Heart right ventricle (tissue), 16 donors: ENCODE measurements around the gene GTPBP4. TPM values are rescaled to one million over a fixed set of nuclear protein-coding genes. Genes with fewer than 3 reads are reported as not detected.
A peak's percentile ranks its signal among the peaks of the same experiment; 100 is the strongest.

Experiments
- ATAC-seq, 8 donors: fragments of 200-7000 bp; cut with Tn5 transposase; one replicate each; pipeline ENCODE4 v1.9.1; 2020; ENCODE audit warnings: mild to moderate bottlenecking in 8 of 8, moderate library complexity in 8 of 8, moderate number of reproducible peaks in 1 of 8
- DNase-seq, 2 donors: peaks; one replicate each; pipeline ENCODE4 v3.0.0-alpha.2; 2020
- H3K27ac ChIP-seq, 10 donors: fragments of 200-600 bp; sonication (generic) in 2 of 10; one replicate each; pipeline versions ENCODE4 v1.5.0 to v1.8.0; 2020 to 2022; ENCODE audit warnings: mild to moderate bottlenecking in 3 of 10
- H3K27me3 ChIP-seq, 7 donors: fragments of 200-600 bp; one replicate each; pipeline ENCODE4 v1.8.0; 2021 to 2022; ENCODE audit warnings: mild to moderate bottlenecking in 2 of 7
- H3K36me3 ChIP-seq, 9 donors: fragments of 200-600 bp; sonication (generic) in 1 of 9; one replicate each; pipeline versions ENCODE4 v1.5.0 to v1.8.0; 2020 to 2022; ENCODE audit warnings: mild to moderate bottlenecking in 2 of 9
- H3K4me1 ChIP-seq, 9 donors: fragments of 200-600 bp; sonication (generic) in 1 of 9; one replicate each; pipeline versions ENCODE4 v1.5.0 to v1.8.0; 2020 to 2022; ENCODE audit warnings: mild to moderate bottlenecking in 4 of 9
- H3K4me3 ChIP-seq, 10 donors: fragments of 200-600 bp; sonication (generic) in 2 of 10; one replicate each; pipeline versions ENCODE4 v1.5.0 to v1.8.0; 2020 to 2022; ENCODE audit warnings: mild to moderate bottlenecking in 7 of 10, moderate library complexity in 2 of 10
- H3K9me3 ChIP-seq, 11 donors: fragments of 200-600 bp in 10 of 11; sonication (generic) in 2 of 11; one replicate each; pipeline versions ENCODE4 v1.5.0 to v1.8.0; 2013 to 2022; ENCODE audit warnings: mild to moderate bottlenecking in 2 of 11, control low read depth in 1 of 11, moderate library complexity in 1 of 11
- CTCF ChIP-seq, 9 donors: fragments of 200-600 bp; sonication (generic) in 2 of 9; IDR thresholded peaks; one replicate each; pipeline versions ENCODE4 v1.5.0 to v1.8.0; 2021 to 2022; ENCODE audit warnings: antibody characterized with exemption in 9 of 9, mild to moderate bottlenecking in 5 of 9, moderate library complexity in 1 of 9
- WGBS, 2 donors: extraction: QIAGEN DNeasy Blood & Tissue Kit; methylation state at CpG; one replicate each; pipeline ENCODE4 v1.1.7; 2013; ENCODE audit warnings: inconsistent platforms in 1 of 2; 5-methylcytosine and 5-hydroxymethylcytosine counted together
- intact Hi-C, 10 donors: fragments of 100-400 bp; cut with DNase I; formaldehyde crosslinking; loops; one replicate each; pipeline versions ENCODE4 v1.11.1 to v1.14.2; 2022
- polyA plus RNA-seq, 2 donors: library from polyadenylated mRNA; stranded (reverse); fragments of 200-250 nt; gene quantifications; one replicate each; pipeline ENCODE4 v1.2.3, GENCODE V29; 2013
- total RNA-seq, 10 donors: library from RNA; stranded (reverse); fragmentation: NEBNext Ultra II Directional in 3 of 10; extraction: Animal tissue kit (Norgen Biotek cat#: 25700) in 3 of 10; gene quantifications; one replicate each; pipeline versions ENCODE4 v1.2.1 to v1.2.4, GENCODE V29; 2021 to 2023
- donor health status: Arrhythmogenic right ventricular cardiomyopathy.
- donor health status: ischemic (EF 13 %, LVEDD 7.1; RV severe dilation, severe dysfunction).
- donor health status: healthy with polysubstance abuse.
- donor health status: DM: no; HTN: yes; CAD: no.
- donor health status: DM: no; HTN: no; CAD: no.
- donor health status: ischemic (EF 25% LVEDD 6.9; RV normal size, moderate dysfunction).
- donor health status: ischemic (EF 25% LVEDD 5.7; RV mildly dilated, moderate dysfunction).
- donor health status: healthy.
- donor health status: DM: yes; HTN: yes; CAD: no.
- donor health status: Ischemic cardiomyopathy.
- donor health status: ischemic (EF 35%, LVEDD 5.7; RV mildly dilated, moderate dysfunction).
- donor health status: nonischemic (EF 11% LVEDD 7.7; RV severe dilation, severe dysfunction).
- donor health status: DM: yes; HTN: yes; CAD: no.
- donor health status: PGD.
- donor health status: ischemic (EF 29% LVEDD 5.4; RV normal size, mild dysfunction).
- donor health status: nonischemic (EF 23%, LVEDD 6.1; RV moderate dilation, normal function).

GTPBP4 gene
- total and polyA plus RNA-seq, 12 donors: 13.0 to 44.9 (median 29.4) TPM

- DNase-seq: no peak
- ATAC-seq: peak in 1 of 8 donors; percentile 14
- H3K4me1 ChIP-seq: peaks cover 0 to 8% (median 0%) of the 10 kb centered on the region in 9 donors
- no peaks in the 10 kb centered on the region for H3K27me3 ChIP-seq
- no peak overlapping the region for H3K4me3 ChIP-seq
- intact Hi-C loops: no loop called here
- WGBS, 2 donors: 89 to 93% methylated on average over 12 of the region's 12 CpGs
- no peaks in the 10 kb centered on the region for H3K9me3 ChIP-seq
- peaks cover 0 to 14% (median 0%) of the 10 kb centered on the region in 9 donors for H3K36me3 ChIP-seq
- no peak for TF ChIP-seq CTCF (IDR thresholded peaks at IDR 0.05)
- H3K27ac ChIP-seq: no peak overlapping the region
Measured at GRCh38 chr10:1024103-1024502, 35.9 kb downstream of the GTPBP4 start.

- Histone ChIP-seq H3K27ac (peak within 1 kb of the TSS in 7 of 10 donors; percentile 8 to 78 (median 62)), H3K4me1 (peaks cover 0 to 8% (median 0%) of the 10 kb centered on the region in 9 donors), H3K9me3 (no peaks in the 10 kb centered on the region), H3K27me3 (no peaks in the 10 kb centered on the region), H3K36me3 (no peaks in the 10 kb centered on the region), H3K4me3 (no peak within 1 kb of the TSS)
- WGBS, 2 donors: 46 to 68% methylated on average over 1 of the region's 1 CpG
- ATAC-seq (no peak), DNase-seq (no peak)
- intact Hi-C loops: no loop called here
- no peak for TF ChIP-seq CTCF (IDR thresholded peaks at IDR 0.05)
Measured at GRCh38 chr10:1025683-1026082, 37.4 kb downstream of the GTPBP4 start, which contains the start of gene IDI2. Gene IDI2 (minus strand): TSS chr10:1025859. CDS start chr10:1024723, 1,136 bp downstream.

- no peaks in the 10 kb centered on the region for H3K9me3 ChIP-seq
- peak overlapping the region in 8 of 10 donors; percentile 8 to 78 (median 56) for H3K27ac ChIP-seq
- intact Hi-C loops: no loop called here
- ATAC-seq (peak in 6 of 8 donors; percentile 46 to 80 (median 70)), DNase-seq (no peak)
- H3K4me1 ChIP-seq: peaks cover 0 to 8% (median 0%) of the 10 kb centered on the region in 9 donors
- H3K36me3 ChIP-seq: no peaks in the 10 kb centered on the region
- WGBS, 2 donors: 41 to 58% methylated on average over 6 of the region's 6 CpGs
- H3K4me3 ChIP-seq: no peak overlapping the region
- H3K27me3 ChIP-seq: no peaks in the 10 kb centered on the region
- no peak for TF ChIP-seq CTCF (IDR thresholded peaks at IDR 0.05)
Measured at GRCh38 chr10:1026578-1026977, 38.3 kb downstream of the GTPBP4 start.

GRCh38 chr10:1029838-1030237, 41.6 kb downstream of the GTPBP4 start:
- Histone ChIP-seq H3K9me3 (no peaks in the 10 kb centered on the region), H3K4me1 (peaks cover 0 to 8% (median 0%) of the 10 kb centered on the region in 9 donors), H3K27ac (no peak overlapping the region), H3K4me3 (no peak overlapping the region), H3K27me3 (no peaks in the 10 kb centered on the region), H3K36me3 (no peaks in the 10 kb centered on the region)
- intact Hi-C loops: no loop called here
- DNase-seq: no peak
- no peak for TF ChIP-seq CTCF (IDR thresholded peaks at IDR 0.05)
- WGBS, 2 donors: 96 to 97% methylated on average over 7 of the region's 7 CpGs
- ATAC-seq: no peak
